SK-N-SH treated with all-trans-retinoic acid at 6 μM for 48 hours (cell line): Measurements from ENCODE around the gene RPS14.

ENCODE experiments used
- ATAC-seq: fragments of 200-7000 bp; cut with Tn5 transposase; 3 replicates; pipeline ENCODE4 v1.9.1; 2020; ENCODE audit warnings: mild to moderate bottlenecking, moderate library complexity
- ARNTL ChIP-seq: fragments of 450-650 bp; formaldehyde crosslinking; IDR thresholded peaks from 2 replicates; pipeline ENCODE4 v1.5.0; 2020; ENCODE audit warnings: low read depth, mild to moderate bottlenecking, moderate library complexity, borderline replicate concordance
- BACH2 ChIP-seq: fragments of 250-450 bp; sonication (Bioruptor Pico); IDR thresholded peaks from 2 replicates; pipeline ENCODE4 v1.9.0; 2021; ENCODE audit warnings: mild to moderate bottlenecking, borderline replicate concordance
- ESRRG ChIP-seq: fragments of 250-450 bp; sonication (Bioruptor Pico); IDR thresholded peaks from 2 replicates; pipeline ENCODE4 v1.6.1; 2021; ENCODE audit warnings: mild to moderate bottlenecking
- ISL1 ChIP-seq: fragments of 250-450 bp; sonication (Bioruptor Pico); IDR thresholded peaks from 2 replicates; pipeline ENCODE4 v2.1.2; 2022; ENCODE audit warnings: mild to moderate bottlenecking, moderate library complexity
- OSR1 ChIP-seq: fragments of 250-450 bp; sonication (Bioruptor Pico); IDR thresholded peaks from 2 replicates; pipeline ENCODE4 v1.8.0; 2022; ENCODE audit warnings: moderate library complexity, mild to moderate bottlenecking, inconsistent platforms
- PPARA ChIP-seq: fragments of 250-450 bp; sonication (Bioruptor Pico); IDR thresholded peaks from 2 replicates; pipeline ENCODE4 v1.5.0; 2020; ENCODE audit warnings: mild to moderate bottlenecking, borderline replicate concordance
- SNAI2 ChIP-seq: fragments of 250-450 bp; sonication (Bioruptor Pico); IDR thresholded peaks from 2 replicates; pipeline ENCODE4 v1.5.0; 2020; ENCODE audit warnings: mild to moderate bottlenecking, moderate library complexity
- TCF4 ChIP-seq: fragments of 250-450 bp; sonication (Bioruptor Pico); IDR thresholded peaks from 2 replicates; pipeline ENCODE4 v1.8.0; 2021; ENCODE audit warnings: mild to moderate bottlenecking, moderate library complexity, borderline replicate concordance
- TOX ChIP-seq: fragments of 250-450 bp; sonication (Bioruptor Pico); IDR thresholded peaks from 2 replicates; pipeline ENCODE4 v1.8.0; 2021; ENCODE audit warnings: mild to moderate bottlenecking, moderate library complexity, borderline replicate concordance
- ZC3H10 ChIP-seq: fragments of 250-450 bp; sonication (Bioruptor Pico); IDR thresholded peaks from 2 replicates; pipeline ENCODE4 v1.5.1; 2021; ENCODE audit warnings: mild to moderate bottlenecking, moderate library complexity
- ZFP3 ChIP-seq: fragments of 250-450 bp; sonication (Bioruptor Pico); IDR thresholded peaks from 2 replicates; pipeline ENCODE4 v1.5.0; 2020; ENCODE audit warnings: mild to moderate bottlenecking, moderate library complexity
- ZNF565 ChIP-seq: fragments of 450-650 bp; formaldehyde crosslinking; conservative IDR thresholded peaks from 2 replicates; pipeline ENCODE4 v1.5.0; 2020; ENCODE audit warnings: low read depth, mild to moderate bottlenecking, moderate library complexity
- ZNF70 ChIP-seq: fragments of 450-650 bp; formaldehyde crosslinking; IDR thresholded peaks from 2 replicates; pipeline ENCODE4 v1.5.0; 2020; ENCODE audit warnings: mild to moderate bottlenecking, moderate library complexity
- ZNF8 ChIP-seq: fragments of 450-650 bp; formaldehyde crosslinking; IDR thresholded peaks from 2 replicates; pipeline ENCODE4 v1.5.0; 2020; ENCODE audit warnings: mild to moderate bottlenecking, moderate library complexity
- TF ChIP-seq, protein P1 (sequence below): fragments of 250-450 bp; sonication (Bioruptor Pico); IDR thresholded peaks from 2 replicates; pipeline ENCODE4 v1.5.0; 2020; ENCODE audit warnings: mild to moderate bottlenecking, moderate library complexity
- TF ChIP-seq, protein P2 (sequence below): fragments of 250-450 bp; sonication (Bioruptor Pico); IDR thresholded peaks from 2 replicates; pipeline ENCODE4 v1.5.1; 2021; ENCODE audit warnings: mild to moderate bottlenecking, moderate library complexity
- TF ChIP-seq, protein P3 (sequence below): fragments of 250-450 bp; sonication (Bioruptor Pico); IDR thresholded peaks from 2 replicates; pipeline ENCODE4 v1.8.0; 2021; ENCODE audit warnings: low read depth, mild to moderate bottlenecking, moderate library complexity, borderline replicate concordance
- TF ChIP-seq, protein P4 (sequence below): fragments of 250-450 bp; sonication (Bioruptor Pico); IDR thresholded peaks from 2 replicates; pipeline ENCODE4 v1.8.0; 2020; ENCODE audit warnings: mild to moderate bottlenecking, moderate library complexity, borderline replicate concordance

Gene RPS14

DNA sequence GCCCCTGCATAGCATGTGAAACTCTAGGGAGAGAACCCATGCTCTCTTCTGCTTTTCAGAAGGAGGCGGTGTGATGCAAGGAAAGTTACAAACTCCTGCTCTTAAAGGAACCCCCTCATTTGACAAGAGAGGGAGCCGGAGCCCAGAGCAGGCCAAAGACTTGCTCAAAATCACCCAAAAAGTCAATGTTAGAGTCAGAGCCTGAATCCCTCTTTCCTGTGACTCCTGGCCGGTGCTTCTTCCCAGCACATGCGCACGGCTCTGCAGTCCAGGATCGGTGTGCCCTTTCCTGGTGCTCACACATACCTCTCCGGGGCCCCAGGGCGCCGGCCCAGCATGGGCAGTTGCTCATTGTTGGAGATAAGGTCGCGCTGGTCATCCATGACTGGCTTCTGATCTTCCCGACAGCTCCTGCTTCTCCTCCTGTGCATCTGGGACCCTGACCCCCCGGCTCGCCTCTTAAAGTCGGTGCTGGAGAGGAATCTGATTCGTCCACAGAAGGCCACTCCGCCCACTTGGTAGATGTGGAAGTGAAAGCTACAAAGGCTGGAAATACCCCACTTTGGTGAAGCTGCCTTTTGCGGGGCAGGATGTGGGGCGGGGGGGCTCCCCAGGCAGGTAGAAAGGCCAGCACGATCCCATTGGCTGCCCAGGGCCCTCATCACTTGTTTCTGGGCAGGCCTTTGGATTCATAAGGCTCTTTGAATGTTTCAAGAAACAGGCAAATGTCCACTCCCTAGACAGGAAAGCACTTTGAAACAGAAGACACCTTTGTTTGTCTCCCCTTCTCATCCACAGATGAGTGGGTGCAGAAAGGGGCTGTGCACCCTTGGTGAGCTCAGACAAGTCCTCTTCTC is 37.0 kb downstream of the RPS14 start, which contains the start of gene CD74:
TSS of gene CD74 (minus strand) at position 592 of the 857 bp plus-strand sequence. CDS start at position 431, 161 bp downstream.
- ATAC-seq: peak; percentile 36; the same call in 2 of the 3 replicates
- TF ChIP-seq ZNF565 (CRISPR knock-in tag) (no peak), TCF4 (CRISPR knock-in tag) (no peak), OSR1 (no peak), TOX (no peak), ARNTL (CRISPR knock-in tag) (no peak), ZNF70 (CRISPR knock-in tag) (no peak), PPARA (no peak)
- TF ChIP-seq, protein P1, sequence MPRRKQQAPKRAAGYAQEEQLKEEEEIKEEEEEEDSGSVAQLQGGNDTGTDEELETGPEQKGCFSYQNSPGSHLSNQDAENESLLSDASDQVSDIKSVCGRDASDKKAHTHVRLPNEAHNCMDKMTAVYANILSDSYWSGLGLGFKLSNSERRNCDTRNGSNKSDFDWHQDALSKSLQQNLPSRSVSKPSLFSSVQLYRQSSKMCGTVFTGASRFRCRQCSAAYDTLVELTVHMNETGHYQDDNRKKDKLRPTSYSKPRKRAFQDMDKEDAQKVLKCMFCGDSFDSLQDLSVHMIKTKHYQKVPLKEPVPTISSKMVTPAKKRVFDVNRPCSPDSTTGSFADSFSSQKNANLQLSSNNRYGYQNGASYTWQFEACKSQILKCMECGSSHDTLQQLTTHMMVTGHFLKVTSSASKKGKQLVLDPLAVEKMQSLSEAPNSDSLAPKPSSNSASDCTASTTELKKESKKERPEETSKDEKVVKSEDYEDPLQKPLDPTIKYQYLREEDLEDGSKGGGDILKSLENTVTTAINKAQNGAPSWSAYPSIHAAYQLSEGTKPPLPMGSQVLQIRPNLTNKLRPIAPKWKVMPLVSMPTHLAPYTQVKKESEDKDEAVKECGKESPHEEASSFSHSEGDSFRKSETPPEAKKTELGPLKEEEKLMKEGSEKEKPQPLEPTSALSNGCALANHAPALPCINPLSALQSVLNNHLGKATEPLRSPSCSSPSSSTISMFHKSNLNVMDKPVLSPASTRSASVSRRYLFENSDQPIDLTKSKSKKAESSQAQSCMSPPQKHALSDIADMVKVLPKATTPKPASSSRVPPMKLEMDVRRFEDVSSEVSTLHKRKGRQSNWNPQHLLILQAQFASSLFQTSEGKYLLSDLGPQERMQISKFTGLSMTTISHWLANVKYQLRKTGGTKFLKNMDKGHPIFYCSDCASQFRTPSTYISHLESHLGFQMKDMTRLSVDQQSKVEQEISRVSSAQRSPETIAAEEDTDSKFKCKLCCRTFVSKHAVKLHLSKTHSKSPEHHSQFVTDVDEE: no peak
- TF ChIP-seq, protein P2, sequence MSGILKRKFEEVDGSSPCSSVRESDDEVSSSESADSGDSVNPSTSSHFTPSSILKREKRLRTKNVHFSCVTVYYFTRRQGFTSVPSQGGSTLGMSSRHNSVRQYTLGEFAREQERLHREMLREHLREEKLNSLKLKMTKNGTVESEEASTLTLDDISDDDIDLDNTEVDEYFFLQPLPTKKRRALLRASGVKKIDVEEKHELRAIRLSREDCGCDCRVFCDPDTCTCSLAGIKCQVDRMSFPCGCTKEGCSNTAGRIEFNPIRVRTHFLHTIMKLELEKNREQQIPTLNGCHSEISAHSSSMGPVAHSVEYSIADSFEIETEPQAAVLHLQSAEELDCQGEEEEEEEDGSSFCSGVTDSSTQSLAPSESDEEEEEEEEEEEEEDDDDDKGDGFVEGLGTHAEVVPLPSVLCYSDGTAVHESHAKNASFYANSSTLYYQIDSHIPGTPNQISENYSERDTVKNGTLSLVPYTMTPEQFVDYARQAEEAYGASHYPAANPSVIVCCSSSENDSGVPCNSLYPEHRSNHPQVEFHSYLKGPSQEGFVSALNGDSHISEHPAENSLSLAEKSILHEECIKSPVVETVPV: no peak
- TF ChIP-seq, all 23 proteins: peak for 0

DNA sequence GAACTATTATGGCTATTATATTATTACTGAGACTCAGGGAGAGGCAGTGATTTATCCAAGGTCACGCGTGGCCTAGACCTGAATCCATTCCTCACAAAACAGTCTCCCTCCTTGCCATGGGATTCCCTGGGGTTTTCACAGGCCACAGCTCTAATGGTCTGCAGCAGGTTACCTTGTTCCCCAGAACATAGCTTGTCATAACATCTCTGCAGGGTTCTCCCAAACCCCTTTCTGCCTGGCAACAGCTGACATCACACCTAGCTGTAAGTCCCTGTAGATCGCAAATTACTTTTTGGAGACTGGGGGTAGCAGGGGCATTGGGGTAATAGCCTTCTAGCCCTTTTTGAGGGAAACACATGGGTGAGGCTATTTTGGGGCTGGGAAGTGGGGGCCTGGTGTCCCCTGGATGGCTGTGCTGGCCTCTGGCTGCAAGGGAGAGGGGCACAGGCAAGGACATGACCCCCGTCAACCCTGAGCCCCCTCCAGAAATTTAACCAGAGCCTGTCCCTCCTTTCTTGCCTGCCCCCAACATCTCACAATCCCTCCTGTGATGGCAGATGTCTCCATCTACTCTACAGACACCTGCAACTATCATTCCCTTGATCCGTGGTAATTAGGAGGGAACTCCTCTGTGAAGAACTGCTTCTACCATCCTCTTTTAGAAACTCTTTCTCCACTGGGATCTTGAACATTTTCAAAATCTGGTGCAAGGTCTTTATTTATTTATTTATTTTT is 38.1 kb downstream of the RPS14 start:
- ATAC-seq: 0 out of 3 replicates have a peak, but pooled peaks have one; percentile 5
- no peak for TF ChIP-seq SNAI2
- TF ChIP-seq OSR1: no peak
- TF ChIP-seq ZC3H10 (CRISPR knock-in tag): no peak
- no peak for TF ChIP-seq ZFP3 (CRISPR knock-in tag)
- TF ChIP-seq ARNTL (CRISPR knock-in tag): no peak
- TF ChIP-seq BACH2: no peak
- TF ChIP-seq, protein P3, sequence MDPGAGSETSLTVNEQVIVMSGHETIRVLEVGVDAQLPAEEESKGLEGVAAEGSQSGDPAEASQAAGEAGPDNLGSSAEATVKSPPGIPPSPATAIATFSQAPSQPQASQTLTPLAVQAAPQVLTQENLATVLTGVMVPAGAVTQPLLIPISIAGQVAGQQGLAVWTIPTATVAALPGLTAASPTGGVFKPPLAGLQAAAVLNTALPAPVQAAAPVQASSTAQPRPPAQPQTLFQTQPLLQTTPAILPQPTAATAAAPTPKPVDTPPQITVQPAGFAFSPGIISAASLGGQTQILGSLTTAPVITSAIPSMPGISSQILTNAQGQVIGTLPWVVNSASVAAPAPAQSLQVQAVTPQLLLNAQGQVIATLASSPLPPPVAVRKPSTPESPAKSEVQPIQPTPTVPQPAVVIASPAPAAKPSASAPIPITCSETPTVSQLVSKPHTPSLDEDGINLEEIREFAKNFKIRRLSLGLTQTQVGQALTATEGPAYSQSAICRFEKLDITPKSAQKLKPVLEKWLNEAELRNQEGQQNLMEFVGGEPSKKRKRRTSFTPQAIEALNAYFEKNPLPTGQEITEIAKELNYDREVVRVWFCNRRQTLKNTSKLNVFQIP (CRISPR knock-in tag): no peak
- TF ChIP-seq, protein P2: no peak
- no peak for TF ChIP-seq ZNF8 (CRISPR knock-in tag)

DNA sequence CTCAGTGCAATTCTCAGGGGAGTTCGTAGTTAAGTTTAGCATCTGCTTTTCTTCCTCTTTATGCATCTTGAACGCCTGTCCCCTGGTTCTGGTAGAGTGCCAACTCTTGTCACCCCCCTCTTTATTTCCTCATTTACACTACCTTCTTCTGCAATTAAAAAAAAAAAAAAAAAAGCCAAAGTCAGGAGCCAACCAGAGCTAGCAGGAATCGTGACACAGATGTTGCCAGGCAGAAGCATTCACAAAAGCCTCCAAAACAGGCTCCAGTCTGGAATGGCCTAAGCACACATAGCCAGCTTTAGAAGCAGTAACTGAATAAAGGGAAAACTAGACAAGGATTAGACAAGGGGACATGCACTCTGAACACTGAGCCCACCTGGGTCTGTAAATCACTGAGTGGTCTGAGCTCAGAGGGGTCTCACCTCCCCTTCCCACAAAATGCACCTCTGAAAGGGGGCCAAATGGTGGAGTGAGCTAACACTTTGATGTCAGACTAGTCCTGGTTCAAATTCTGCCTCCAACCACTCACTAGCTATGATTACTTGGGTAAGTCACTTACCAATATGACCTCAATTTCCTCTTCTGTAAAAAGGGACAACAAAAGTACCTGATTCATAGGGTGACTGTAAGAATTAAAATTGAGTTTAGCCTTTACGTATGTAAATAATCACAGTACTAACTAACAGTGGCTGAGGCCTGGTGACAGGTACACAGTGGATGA is 38.9 kb downstream of the RPS14 start:
- peak; percentile 89 for ATAC-seq
- TF ChIP-seq ZNF70 (CRISPR knock-in tag): no peak
- TF ChIP-seq BACH2: no peak
- TF ChIP-seq TCF4 (CRISPR knock-in tag): no peak
- no peak for TF ChIP-seq ISL1 (CRISPR knock-in tag)
- TF ChIP-seq ESRRG (CRISPR knock-in tag): no peak
- TF ChIP-seq ARNTL (CRISPR knock-in tag): no peak
- TF ChIP-seq ZNF565 (CRISPR knock-in tag): no peak
- TF ChIP-seq, protein P4, sequence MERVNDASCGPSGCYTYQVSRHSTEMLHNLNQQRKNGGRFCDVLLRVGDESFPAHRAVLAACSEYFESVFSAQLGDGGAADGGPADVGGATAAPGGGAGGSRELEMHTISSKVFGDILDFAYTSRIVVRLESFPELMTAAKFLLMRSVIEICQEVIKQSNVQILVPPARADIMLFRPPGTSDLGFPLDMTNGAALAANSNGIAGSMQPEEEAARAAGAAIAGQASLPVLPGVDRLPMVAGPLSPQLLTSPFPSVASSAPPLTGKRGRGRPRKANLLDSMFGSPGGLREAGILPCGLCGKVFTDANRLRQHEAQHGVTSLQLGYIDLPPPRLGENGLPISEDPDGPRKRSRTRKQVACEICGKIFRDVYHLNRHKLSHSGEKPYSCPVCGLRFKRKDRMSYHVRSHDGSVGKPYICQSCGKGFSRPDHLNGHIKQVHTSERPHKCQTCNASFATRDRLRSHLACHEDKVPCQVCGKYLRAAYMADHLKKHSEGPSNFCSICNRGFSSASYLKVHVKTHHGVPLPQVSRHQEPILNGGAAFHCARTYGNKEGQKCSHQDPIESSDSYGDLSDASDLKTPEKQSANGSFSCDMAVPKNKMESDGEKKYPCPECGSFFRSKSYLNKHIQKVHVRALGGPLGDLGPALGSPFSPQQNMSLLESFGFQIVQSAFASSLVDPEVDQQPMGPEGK: no peak
